ENCODE measurements around the gene GALC.

GALC gene

DNA sequence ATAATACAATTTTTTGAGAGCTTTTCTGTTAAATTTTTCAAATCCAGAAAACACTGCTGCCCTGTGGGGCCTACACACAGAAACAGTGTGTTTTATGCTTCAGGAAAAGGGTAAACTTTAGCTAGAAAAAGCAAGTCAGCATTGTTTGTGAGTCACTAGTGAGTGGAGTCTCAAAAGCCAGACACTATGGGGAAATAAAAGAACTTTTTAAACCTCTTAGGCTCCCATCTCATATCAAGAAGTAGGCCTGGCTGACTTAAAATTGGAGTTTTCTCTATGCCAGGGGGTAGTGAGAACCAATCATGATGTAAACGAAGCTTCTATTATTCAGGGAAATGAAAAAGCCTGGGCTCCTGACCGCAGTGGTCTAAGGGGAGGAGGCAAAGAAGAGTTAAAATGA lies 24.6 kb upstream of the GALC start:
- Histone ChIP-seq H3K4me3 (IDR thresholded peaks at IDR 0.05; ENCODE audit: insufficient read depth, low read depth, low read length) (no peak overlapping the region), H3K9ac (no peak overlapping the region), H2AFZ (ENCODE audit: low read depth) (no peak overlapping the region), H3K79me2 (ENCODE audit: insufficient read depth, low read depth) (no peaks in the 10 kb centered on the region), H3K4me1 (ENCODE audit: low read depth, poor library complexity, severe bottlenecking) (no peaks in the 10 kb centered on the region), H3K27me3 (ENCODE audit: insufficient read depth, low read depth) (no peaks in the 10 kb centered on the region), H4K20me1 (ENCODE audit: insufficient read depth) (no peaks in the 10 kb centered on the region), H3K36me3 (ENCODE audit: insufficient read depth) (no peaks in the 10 kb centered on the region), H3K4me2 (no peak overlapping the region), H3K27ac (no peak overlapping the region)
- TF ChIP-seq, protein P1, sequence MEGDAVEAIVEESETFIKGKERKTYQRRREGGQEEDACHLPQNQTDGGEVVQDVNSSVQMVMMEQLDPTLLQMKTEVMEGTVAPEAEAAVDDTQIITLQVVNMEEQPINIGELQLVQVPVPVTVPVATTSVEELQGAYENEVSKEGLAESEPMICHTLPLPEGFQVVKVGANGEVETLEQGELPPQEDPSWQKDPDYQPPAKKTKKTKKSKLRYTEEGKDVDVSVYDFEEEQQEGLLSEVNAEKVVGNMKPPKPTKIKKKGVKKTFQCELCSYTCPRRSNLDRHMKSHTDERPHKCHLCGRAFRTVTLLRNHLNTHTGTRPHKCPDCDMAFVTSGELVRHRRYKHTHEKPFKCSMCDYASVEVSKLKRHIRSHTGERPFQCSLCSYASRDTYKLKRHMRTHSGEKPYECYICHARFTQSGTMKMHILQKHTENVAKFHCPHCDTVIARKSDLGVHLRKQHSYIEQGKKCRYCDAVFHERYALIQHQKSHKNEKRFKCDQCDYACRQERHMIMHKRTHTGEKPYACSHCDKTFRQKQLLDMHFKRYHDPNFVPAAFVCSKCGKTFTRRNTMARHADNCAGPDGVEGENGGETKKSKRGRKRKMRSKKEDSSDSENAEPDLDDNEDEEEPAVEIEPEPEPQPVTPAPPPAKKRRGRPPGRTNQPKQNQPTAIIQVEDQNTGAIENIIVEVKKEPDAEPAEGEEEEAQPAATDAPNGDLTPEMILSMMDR (conservative IDR thresholded peaks at IDR 0.05; ENCODE audit: low read depth, low read length), result no peak

DNA sequence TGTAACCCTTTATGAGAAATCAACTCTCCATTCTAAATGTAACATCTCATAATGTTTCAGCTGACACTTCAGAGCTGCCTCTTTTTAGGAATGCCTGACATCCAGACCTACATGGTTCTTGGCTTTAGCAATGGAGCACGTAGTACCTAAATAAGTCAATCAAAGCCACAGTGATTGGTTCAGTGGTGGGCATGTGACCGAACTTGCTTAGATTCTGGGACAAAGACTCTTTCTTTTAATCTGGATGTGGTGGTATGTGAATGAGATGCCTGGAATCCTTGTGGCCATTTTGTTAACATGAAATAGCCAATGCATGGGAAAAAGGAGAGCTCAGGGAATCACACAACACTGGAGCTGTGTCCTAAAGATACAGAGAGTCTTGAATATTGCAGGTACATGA lies 23.8 kb upstream of the GALC start:
- Histone ChIP-seq H3K4me2 (no peak overlapping the region), H3K4me3 (IDR thresholded peaks at IDR 0.05; ENCODE audit: insufficient read depth, low read depth, low read length) (no peak overlapping the region), H2AFZ (ENCODE audit: low read depth) (no peak overlapping the region), H3K27me3 (ENCODE audit: insufficient read depth, low read depth) (no peaks in the 10 kb centered on the region), H3K27ac (no peak overlapping the region), H4K20me1 (ENCODE audit: insufficient read depth) (no peaks in the 10 kb centered on the region), H3K79me2 (ENCODE audit: insufficient read depth, low read depth) (no peaks in the 10 kb centered on the region), H3K4me1 (ENCODE audit: low read depth, poor library complexity, severe bottlenecking) (no peaks in the 10 kb centered on the region), H3K9ac (no peak overlapping the region), H3K36me3 (ENCODE audit: insufficient read depth) (no peaks in the 10 kb centered on the region)
- TF ChIP-seq, protein P1 (conservative IDR thresholded peaks at IDR 0.05; ENCODE audit: low read depth, low read length), result no peak

DNA sequence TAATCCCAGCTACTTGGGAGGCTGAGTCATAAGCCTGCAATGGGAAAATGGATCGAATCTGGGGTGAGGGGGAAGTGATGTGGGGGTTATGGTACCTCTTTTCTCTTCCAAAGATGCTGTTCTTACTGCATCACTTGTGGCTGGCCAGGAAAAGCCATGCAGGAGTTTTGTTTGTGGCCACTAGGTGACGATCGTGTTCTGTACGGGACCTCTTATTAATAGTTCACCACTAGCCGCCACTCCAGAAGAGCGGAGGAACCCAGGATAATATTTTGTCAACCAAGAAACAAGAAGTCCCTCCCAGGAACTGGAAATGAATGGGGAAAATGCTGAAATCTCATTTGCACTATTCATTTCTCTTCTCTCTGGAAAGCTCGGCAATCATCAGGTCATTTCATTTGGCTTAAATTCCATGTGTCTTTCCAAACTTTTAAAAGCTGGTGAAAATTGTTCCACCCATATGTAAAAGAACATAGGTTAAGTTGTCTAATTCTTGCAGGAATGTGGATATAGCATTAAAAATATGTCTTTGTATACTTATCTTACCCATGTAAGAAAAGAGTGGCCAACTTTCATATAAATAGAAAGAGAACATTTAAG lies 20.9 kb upstream of the GALC start:
- H4K20me1 ChIP-seq (ENCODE audit: insufficient read depth), result no peaks in the 10 kb centered on the region
- H3K36me3 ChIP-seq (ENCODE audit: insufficient read depth), result no peaks in the 10 kb centered on the region
- no peak overlapping the region for H3K4me2 ChIP-seq
- no peak overlapping the region for H2AFZ ChIP-seq (ENCODE audit: low read depth)
- no peaks in the 10 kb centered on the region for H3K79me2 ChIP-seq (ENCODE audit: insufficient read depth, low read depth)
- H3K27ac ChIP-seq, result no peak overlapping the region
- no peak overlapping the region for H3K9ac ChIP-seq
- no peaks in the 10 kb centered on the region for H3K27me3 ChIP-seq (ENCODE audit: insufficient read depth, low read depth)
- H3K4me3 ChIP-seq (IDR thresholded peaks at IDR 0.05; ENCODE audit: insufficient read depth, low read depth, low read length), result no peak overlapping the region
- TF ChIP-seq, protein P1 (conservative IDR thresholded peaks at IDR 0.05; ENCODE audit: low read depth, low read length), result no peak
- H3K4me1 ChIP-seq (ENCODE audit: low read depth, poor library complexity, severe bottlenecking), result no peaks in the 10 kb centered on the region

DNA sequence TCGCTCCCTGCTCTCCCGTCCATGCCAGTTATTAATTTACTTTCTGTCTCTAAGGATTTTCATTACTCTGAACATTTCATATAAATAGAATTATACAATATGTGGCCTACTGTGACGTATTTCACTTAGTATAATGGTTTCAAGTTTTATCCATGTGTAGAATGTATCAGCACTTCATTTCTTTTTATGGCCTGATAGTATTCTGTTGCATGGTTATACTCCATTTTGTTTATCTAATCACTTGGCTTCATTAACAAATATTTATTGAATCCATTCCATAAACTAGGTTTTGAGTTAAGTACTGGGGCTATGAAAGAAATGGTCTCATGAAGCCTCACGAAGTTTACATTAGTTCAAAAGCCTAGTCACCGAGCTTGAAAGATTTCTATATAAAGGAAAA lies 19.5 kb upstream of the GALC start:
- H2AFZ ChIP-seq (ENCODE audit: low read depth), result no peak overlapping the region
- H3K79me2 ChIP-seq (ENCODE audit: insufficient read depth, low read depth), result no peaks in the 10 kb centered on the region
- H3K4me1 ChIP-seq (ENCODE audit: low read depth, poor library complexity, severe bottlenecking), result no peaks in the 10 kb centered on the region
- TF ChIP-seq, protein P1 (conservative IDR thresholded peaks at IDR 0.05; ENCODE audit: low read depth, low read length), result no peak
- H3K36me3 ChIP-seq (ENCODE audit: insufficient read depth), result no peaks in the 10 kb centered on the region
- H3K9ac ChIP-seq, result no peak overlapping the region
- H3K27me3 ChIP-seq (ENCODE audit: insufficient read depth, low read depth), result no peaks in the 10 kb centered on the region
- H3K27ac ChIP-seq, result no peak overlapping the region
- H4K20me1 ChIP-seq (ENCODE audit: insufficient read depth), result no peaks in the 10 kb centered on the region
- no peak overlapping the region for H3K4me2 ChIP-seq
- no peak overlapping the region for H3K4me3 ChIP-seq (IDR thresholded peaks at IDR 0.05; ENCODE audit: insufficient read depth, low read depth, low read length)

Data from KMS-11 (cell line).